ENCODE results near the gene SERPINI1.

DNA sequence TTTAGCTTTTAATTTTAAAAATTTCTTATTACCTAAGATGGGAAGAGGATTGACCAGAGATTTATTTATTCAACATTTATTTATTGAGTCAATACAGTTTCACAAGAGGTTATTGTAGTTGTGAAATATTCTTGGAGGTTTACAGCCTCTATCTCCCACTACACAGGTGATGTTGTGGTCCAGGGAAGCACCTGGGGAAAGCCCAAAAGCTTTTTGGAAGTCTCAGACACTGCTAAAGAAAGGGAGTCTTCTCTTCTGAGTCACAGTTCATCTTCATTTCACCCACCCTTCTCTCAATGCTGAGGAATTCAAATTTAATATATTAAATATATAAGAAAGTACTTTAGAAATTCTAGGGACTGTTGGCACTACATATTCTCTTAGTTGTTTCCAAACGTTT, 41.8 kb downstream of the SERPINI1 start:
- TF ChIP-seq EZH2 (IDR thresholded peaks at IDR 0.05; ENCODE audit: insufficient read depth, poor library complexity, severe bottlenecking) (no peak), EZH2phosphoT487 (IDR thresholded peaks at IDR 0.05; ENCODE audit: insufficient read depth, low read depth) (no peak)

Measured in GM23248 (cell line).